Measurements from ENCODE around the gene TEX29.

TEX29 gene

DNA sequence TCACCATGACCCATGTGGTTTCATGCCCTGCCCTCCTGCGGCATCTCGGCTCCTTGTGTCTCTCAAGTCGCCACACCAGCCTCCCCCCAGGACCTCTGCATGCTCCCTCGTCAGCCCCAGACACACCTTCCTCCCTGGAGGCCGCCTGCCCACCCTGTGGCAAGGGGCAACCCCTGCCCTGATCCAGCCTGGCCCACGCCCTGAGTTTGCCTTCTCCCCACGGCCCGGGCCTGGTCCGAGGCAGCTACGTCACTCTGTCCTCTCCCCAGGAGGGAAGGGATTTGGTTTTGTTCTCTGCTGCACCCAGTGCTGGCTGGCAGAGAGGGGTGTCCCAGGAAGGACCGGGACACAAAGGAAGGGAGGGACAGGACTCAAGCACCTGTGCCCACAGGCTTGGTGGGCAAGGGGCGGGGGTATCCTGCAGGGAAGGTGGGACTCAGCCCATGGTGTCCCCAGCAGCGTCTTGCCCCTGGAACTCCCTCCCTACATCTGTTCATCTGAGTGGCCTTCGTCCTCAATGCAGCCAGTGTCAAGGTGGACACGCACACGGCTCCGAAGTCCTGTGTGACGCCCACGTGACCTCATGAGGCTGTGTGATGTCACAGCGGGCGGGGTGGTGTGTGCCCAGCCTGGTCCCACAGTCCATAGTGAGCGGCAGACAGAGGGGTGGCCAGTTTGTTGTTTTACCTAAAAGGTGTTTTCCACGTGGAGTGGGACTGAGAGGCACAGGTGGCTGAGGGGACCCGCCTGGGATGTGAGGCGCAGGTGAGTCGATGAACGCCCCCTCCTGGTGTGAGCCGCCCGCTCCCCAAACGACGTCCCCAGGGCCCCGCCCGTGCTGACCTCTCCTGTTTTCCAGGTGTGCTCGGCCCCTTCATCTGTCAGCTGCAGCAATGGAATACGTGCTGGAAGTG, at the start of gene TEX29:
Gene TEX29, plus strand, starts transcription at position 645 of the 914 bp plus-strand sequence. Its CDS starts 249 bp downstream, at position 894.
- in situ Hi-C loops (cut with HindIII; ENCODE audit: low sequenced_read_pairs): no loop called here

GRCh38 chr13:111270765-111271698, 49.4 kb upstream of the TEX29 start:
- in situ Hi-C loops (cut with HindIII; ENCODE audit: low sequenced_read_pairs): no loop called here

DNA sequence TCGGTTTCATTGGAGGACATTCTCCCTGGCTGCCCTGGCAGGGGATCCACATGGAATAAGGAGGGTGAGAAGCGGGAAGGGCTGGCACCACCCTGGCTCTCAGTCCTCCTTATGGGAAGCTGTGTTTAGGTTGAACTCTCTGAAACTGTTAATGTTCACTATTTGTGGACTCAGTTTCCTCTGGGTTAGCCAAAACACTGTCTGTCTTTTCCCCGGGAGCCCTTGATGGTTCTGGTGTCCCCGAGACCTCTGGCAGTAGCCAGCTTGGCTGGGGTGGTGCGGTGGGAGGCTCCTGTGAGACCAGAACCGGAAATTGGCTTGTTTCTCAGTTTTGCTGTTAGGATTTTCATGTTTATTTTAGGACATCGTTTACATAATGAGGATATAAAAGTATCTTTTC, 48.3 kb upstream of the TEX29 start:
- in situ Hi-C loops (cut with HindIII; ENCODE audit: low sequenced_read_pairs): no loop called here

- in situ Hi-C loops (cut with HindIII; ENCODE audit: low sequenced_read_pairs): no loop called here
Observed at GRCh38 chr13:111275382-111275781, 45.1 kb upstream of the TEX29 start.

DNA sequence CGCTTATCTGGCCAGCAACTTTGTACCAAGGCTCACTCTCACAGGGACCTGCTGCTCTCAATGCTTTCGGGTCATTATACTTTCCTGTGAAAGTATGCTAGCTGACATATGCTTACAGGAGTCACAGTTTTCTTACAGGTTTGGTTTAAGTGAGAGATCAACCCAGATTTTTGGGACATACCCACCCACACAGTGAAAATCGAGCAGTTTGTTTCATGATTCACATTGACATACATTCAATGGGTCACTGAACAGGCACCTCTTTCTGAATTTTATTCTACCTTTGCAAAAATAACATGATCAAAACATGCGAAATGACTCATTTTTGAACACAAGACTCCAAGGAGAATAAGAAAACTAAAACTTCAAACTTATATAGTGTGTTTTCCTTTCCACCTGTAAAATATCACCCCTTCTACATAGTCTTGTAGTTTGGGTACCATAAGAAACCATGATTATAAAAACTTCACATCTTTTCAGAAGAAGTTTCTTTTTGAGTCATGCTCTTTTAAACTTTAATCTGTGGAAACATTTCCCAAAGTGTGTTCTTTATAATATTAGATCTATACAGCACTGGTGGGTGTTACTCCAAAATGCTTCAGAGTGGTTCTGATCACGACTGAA, 44.3 kb upstream of the TEX29 start:
- in situ Hi-C loops (cut with HindIII; ENCODE audit: low sequenced_read_pairs): no loop called here

GRCh38 chr13:111278258-111278657, 42.2 kb upstream of the TEX29 start:
- in situ Hi-C loops (cut with HindIII; ENCODE audit: low sequenced_read_pairs): no loop called here

DNA sequence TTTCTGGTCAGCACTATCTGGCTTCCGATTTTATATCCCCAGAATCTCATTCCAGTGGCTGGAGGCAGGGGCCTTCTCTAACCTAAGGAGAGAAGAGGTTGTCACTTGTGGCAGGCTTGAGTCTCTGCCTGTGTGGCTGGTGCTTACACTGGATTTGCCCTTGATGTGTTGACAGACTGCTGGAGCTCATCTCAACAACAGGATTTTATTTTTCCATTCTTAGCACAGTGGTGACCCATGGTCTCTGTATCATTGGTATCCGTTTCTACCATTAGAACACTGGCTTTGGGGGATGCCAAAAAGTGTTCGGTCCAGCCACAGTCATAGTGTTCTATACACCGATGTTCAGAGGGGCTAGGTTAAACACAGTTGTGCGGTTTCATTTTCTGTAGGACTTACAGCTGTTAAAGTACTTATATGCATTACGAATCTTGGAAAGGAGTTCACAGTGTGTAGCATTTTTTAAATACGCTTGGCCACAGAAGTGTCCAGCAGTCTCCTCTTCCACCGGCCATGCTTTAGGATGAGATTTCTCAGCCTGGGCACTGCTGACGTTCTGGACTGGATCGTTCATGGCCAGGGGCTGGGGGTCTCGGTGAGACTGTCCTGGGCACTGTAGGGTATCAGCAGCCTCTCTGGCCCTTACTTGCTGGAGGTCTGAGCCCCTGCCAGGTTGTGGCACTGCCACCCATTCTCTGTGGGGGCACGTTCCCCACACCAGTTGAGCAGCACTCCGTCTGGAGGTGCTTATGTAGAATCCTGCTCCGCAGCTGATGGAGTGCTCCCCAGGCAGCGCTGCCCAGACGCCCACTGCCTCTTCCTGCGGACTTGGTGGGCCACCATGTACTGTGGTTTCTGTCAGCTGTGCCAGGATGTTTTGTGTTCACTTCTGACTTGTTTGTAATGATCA, 41.4 kb upstream of the TEX29 start:
- in situ Hi-C loops (cut with HindIII; ENCODE audit: low sequenced_read_pairs): no loop called here

- in situ Hi-C loops (cut with HindIII; ENCODE audit: low sequenced_read_pairs): no loop called here
Observed at GRCh38 chr13:111280226-111280625, 40.2 kb upstream of the TEX29 start.

DNA sequence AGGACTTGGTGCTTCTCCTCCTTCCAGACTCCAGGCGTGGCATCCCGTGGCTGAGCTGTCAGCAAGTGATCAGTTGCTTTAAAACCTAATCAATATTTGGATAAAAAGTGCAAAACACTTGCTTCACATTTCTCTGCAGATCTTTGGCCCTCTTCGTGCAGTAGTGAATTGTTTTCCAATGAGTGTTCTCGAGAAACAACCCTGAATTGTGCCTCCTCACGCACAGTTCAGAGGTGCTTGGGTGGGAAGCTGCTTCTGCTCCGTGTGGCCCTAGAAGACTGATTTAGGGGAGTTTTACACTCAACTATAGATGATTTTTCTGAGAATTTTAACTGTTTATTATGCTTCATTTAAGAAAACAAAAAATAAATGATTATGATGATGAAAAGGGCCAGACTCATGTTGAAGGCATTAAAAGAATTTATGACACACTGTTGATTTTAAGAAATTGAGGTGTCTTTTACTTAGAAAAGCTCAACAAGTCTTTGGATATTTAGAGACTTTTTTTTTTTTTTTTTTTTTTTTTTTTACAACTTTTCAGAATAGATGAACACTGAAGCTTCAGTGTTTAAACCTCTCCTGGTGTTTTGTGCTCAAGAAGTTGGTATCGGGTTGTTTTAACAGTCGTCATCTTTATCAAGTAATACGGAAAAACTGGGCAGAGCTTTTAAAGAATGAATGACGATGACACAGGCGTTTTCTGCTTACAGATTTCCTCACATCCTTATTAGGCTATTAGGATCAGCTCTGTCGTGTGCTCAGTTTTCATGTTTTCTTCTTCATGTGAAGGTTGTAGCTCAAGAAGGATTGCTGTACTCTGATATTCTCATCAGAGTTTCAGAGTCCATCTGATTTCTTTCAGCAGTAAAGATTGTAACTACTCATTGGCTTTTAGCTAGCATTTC, 39.5 kb upstream of the TEX29 start:
- in situ Hi-C loops (cut with HindIII; ENCODE audit: low sequenced_read_pairs): no loop called here

DNA sequence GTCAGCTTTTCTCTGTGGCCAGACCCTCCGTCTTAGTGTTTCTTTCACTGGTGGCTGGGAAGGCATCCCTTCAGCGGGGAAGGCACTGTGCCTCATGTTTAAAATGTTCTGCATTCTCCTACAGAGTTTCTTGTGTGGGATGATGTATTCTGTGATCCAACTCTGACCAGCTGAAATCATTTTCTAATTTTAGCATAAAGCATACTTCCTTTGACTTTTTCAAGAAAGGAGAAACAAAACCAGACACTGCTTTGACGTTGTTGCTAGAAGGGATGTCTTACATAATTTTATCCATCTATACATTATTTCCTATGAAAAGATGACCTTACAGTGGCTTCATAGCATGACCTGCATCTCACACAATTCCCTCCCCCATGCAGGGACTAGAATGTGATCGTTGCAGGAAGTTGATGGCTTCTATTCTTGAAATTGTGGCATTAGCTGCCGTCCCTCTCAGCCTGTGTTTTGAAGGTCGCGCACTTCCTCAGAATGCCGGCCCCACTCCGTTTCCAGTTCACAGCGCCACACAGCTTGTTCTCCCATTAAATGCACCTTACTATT, 38.6 kb upstream of the TEX29 start:
- in situ Hi-C loops (cut with HindIII; ENCODE audit: low sequenced_read_pairs): no loop called here

DNA sequence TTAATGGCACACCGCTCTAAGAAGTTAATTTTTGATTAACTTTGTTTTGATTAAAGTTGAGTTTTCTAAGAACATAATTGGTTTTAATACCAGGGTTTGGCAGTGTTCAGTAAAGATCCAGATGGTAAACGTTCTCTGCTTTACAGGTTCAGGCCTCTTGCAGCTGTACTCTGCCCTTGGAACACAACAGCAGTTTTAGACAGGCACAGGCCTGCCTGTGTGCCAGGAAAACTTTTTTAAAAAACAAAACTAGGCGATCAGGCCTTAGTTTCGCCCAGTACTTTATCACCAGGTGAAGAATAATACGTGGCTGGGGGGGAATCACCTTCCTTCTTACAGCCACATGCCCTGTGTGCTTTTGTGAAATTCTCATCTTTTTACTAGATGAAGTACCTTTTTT, 38.0 kb upstream of the TEX29 start:
- in situ Hi-C loops (cut with HindIII; ENCODE audit: low sequenced_read_pairs): no loop called here

DNA sequence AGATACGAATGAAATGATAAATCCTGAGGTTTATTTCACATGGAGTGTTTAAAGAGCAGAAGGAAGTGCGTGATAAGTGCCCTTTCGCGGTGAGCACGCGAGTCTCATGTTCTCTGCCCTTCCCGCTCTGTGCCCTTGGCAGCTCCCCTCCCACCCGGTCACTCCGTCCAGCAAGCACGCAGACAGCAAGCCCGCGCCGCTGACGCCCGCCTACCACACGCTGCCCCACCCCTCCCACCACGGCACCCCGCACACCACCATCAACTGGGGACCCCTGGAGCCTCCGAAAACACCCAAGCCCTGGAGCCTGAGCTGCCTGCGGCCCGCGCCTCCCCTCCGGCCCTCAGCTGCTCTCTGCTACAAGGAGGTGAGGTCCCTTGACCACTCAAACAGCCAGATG, 37.4 kb upstream of the TEX29 start:
- in situ Hi-C loops (cut with HindIII; ENCODE audit: low sequenced_read_pairs): no loop called here

DNA sequence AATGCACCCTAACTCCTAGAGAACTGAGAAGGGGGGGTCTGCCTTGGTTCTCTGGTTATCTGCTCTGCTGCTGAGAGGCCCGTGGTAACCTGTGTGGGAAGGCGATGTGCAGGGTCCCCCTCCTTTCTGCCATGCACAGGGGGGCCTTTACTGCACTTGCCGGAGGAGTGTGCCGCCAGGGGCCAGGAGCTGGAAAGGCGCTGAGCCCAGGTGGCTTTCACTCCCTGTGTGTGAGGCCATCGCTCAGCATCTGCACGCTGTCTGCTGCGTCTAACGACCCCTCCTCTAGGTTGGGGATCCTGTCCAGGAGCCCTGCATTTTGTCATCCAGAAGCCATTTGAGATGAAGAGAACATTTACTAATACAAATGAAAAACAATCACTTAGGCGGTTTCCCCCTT, 37.0 kb upstream of the TEX29 start:
- in situ Hi-C loops (cut with HindIII; ENCODE audit: low sequenced_read_pairs): no loop called here

- in situ Hi-C loops (cut with HindIII; ENCODE audit: low sequenced_read_pairs): no loop called here
Observed at GRCh38 chr13:111283991-111284390, 36.5 kb upstream of the TEX29 start.

GRCh38 chr13:111284565-111284964, 35.9 kb upstream of the TEX29 start:
- in situ Hi-C loops (cut with HindIII; ENCODE audit: low sequenced_read_pairs): no loop called here

DNA sequence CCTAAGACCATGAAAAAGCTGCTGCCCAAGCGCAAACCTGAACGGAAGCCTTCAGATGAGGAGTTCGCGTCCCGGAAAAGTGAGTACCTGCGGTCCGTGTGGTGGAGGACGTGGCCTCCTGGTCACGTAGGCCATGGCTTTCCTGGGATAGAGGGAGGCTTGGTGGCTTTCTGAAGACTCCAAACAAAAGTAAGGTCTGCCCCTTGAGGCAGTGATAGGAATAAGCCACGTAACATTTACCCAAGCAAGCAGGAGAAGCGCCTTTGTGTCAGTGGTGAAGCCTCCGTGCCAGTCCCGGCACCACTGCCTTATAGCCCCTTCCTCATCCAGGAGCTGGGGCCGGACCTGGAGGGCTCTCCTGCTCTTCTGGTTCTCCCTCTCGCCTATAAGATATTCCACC, 34.3 kb upstream of the TEX29 start:
- in situ Hi-C loops (cut with HindIII; ENCODE audit: low sequenced_read_pairs): no loop called here

DNA sequence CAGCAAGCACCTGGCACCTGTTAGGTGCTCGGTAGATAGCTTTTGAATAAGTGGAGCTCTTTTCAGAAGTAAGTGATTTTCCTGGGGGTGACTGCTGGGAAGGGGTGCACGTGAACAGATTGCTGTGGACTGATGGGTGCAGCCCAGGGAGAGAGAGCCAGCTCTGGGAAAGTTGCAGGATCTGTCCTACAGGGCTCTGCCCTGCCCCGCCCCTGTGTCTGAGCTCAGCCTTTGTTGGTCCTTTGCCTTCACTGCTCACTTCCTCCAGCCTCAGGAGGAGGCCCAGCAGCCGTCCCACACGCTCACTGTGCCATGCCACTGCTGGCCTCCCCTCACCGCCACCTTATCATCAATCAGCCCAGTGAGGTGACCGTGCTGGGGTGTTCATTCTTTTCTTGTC, 33.7 kb upstream of the TEX29 start:
- in situ Hi-C loops (cut with HindIII; ENCODE audit: low sequenced_read_pairs): no loop called here

GRCh38 chr13:111287201-111287600, 33.2 kb upstream of the TEX29 start:
- in situ Hi-C loops (cut with HindIII; ENCODE audit: low sequenced_read_pairs): no loop called here

- in situ Hi-C loops (cut with HindIII; ENCODE audit: low sequenced_read_pairs): no loop called here
Observed at GRCh38 chr13:111288276-111288675, 32.2 kb upstream of the TEX29 start.

Measured in endothelial cell of hepatic sinusoid (primary cell).